ENCODE measurements around the gene CEACAM1.
"Not testable (repeated sequence)": the region's sequence is repeated elsewhere in the genome, so short reads cannot be mapped to it uniquely, and the experiment has no call there.

CEACAM1 gene

DNA sequence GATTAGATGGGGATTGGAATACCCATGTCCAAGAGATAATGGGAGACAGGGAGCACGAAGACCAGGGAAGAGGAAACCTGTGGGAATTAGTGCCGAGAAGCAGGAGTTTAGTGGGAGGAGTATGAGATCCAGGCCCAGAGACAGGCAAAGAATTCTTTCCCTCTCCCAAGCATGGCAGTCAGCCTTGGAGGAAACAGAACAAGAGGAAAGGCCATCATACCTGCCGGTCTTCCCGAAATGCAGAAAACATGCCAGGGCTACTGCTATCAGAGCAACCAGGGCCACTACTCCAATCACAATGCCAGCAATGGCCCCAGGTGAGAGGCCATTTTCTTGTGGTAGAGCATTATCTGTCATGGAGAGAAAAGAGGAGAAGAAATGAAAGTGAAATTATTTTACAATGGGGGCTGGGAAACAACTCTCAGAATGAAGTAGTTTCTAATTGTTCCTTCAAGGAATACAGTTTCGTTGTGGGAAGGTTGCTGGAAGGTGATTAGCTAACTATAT is 16.1 kb downstream of the CEACAM1 start:
- DNase-seq, result no peak

DNA sequence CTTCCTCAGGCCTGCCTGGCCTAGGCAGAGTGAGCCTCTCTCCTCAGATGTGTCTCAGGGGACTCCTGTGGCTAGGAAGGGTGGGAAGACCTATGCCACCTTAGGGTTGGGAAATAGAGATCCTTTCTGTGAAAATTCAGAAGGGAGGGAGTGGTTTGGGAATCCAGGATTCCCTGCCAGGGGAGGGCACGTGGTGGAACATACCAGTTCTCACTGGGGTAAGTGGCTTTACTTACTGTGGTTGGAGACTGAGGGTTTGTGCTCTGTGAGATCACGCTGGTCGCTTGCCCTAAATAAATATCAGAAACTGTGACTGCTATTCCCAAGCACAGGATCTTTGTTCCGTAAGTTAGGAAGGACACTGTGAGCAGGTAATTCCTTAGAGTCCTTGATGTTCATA is 16.9 kb downstream of the CEACAM1 start:
- DNase-seq, result no peak

DNA sequence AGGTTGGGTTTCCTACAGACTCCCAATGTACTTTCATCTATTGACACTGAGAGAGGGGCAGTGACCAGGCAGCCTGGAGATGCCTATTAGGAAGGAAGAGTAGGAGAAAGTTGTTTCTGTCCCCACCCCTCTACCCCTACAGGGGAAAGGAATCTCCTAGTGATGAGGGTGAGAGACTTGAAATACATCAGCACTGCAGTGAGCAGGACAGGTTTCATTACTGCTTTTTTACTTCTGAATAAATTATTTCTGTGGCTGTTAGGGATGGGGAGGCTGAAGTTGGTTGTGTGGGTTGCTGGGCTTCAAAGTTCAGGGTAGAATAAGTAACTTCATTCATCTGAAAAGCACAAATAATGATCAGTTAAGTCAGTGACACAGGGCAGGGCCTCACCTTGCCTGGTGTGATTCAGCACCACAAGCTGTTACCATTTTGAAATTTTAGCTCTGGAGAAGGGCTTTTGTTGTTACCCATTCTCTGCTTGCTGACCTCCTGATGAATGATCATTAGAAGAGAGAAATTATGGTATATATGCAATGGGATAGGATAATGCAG is 19.3 kb downstream of the CEACAM1 start:
- DNase-seq, result no peak

DNA sequence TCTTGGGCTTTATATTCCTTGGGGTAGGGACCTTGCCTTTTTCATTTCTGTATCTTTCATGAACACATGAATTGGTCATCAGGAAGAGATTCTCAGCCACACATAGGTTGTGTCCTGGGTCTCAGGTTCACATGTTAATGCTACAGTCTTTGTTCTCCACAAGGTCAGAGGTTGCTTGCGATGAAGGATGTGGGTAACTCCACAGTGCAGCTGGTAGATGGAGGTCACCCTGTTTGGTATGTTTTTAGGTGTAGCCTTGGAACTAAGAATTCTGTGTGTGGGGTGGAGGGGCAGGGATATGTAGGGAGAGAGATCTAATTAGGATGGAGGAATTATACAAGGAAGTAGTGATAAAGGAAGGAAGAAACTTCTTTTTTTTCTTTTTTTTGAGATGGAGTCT is 23.2 kb downstream of the CEACAM1 start:
- no peak for DNase-seq

DNA sequence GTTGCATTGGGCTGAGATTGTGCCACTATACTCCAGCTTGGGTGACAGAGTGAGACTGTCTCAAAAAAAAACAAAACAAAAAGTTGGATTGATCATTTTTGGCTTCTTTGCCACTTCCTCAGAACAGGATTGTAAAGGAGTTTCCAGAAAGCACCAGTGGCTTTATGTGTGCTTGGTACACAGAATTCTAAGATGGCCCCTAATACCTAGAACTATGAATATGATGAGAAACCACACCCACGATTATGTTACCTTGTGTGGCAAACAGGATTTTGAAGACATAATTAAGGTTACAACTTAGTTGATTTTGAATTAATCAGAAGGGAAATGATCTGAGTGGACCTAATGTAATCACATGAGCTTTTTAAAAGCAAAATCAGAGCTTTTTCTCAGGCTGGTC is 26.5 kb downstream of the CEACAM1 start:
- no peak for DNase-seq

DNA sequence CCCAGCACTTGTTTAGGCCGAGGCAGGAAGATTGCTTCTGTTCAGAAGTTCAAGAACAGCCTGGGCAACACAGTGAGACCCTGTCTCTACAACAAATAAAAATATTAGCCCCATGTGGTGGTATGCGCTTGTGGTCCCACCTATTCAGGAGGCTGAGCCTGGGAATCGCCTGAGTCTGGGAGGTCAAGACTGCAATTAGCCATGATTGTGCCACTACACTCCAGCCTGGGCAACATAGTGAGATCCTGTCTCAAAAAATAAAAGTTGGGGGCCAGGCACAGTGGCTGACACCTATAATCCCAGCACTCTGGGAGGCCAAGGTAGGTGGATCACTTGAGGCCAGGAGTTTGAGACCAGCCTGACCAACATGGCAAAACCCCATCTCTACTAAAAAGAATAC is 27.0 kb downstream of the CEACAM1 start:
- not testable (repeated sequence) for DNase-seq

DNA sequence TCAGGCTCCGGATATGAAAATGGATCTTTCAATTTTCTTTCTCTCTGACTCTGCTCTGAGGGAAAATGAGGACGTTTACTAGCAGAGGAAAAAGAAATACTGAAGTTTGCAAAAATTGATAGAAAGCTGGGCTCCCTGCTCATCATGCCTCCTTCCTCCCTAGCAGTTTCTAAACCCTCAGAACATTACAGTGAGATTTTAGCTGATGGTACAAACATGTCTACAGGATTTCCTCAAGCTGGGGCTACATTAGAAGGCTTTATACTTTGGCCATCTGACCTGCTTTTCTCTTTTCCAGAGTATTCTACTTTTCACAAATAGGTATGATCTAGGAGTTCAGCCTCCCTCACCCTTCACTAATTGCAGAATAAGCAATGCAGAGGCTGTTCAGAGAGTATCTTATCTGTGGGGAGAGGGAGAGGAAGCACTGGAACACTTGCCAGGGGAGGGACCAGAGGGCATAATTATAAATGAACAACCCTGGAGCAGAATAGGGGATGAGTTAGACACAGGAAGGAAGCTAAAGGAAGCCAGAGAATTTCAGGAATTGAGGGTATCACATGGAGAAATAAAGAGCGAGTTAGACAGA is 30.0 kb downstream of the CEACAM1 start:
- DNase-seq, result no peak

DNA sequence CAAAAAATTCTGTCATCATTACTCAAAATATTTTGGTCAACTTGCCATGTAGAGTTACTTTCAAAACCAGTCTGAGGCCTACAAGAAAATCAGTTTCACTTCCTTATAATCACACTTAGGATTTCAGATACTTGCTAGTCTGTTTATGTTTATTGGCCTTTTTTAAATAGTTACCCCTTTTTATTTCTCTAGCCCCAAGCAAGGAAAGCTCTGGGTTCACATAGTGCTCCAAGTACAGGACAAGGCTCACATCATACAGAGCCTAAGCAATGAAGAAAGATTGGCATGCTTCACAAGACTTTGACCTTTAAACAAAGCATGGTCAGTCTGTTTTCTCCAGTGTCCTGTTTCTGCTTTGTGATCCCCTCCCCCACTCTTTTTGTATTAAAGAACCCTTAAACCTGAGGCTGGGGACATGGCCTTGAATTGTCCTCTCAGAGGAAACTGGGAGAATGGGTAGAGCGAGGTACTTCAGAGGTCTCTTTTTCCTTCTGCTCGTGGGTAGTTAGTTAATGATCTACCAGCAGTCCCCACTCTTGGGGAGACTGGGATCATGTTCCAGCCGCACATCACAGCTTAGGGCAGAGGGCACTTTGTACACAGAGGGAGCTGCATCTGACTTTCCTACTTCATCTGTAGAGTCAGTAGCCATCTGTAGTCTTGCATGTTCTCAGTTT is 30.7 kb downstream of the CEACAM1 start:
- DNase-seq, result peak; percentile 47

DNA sequence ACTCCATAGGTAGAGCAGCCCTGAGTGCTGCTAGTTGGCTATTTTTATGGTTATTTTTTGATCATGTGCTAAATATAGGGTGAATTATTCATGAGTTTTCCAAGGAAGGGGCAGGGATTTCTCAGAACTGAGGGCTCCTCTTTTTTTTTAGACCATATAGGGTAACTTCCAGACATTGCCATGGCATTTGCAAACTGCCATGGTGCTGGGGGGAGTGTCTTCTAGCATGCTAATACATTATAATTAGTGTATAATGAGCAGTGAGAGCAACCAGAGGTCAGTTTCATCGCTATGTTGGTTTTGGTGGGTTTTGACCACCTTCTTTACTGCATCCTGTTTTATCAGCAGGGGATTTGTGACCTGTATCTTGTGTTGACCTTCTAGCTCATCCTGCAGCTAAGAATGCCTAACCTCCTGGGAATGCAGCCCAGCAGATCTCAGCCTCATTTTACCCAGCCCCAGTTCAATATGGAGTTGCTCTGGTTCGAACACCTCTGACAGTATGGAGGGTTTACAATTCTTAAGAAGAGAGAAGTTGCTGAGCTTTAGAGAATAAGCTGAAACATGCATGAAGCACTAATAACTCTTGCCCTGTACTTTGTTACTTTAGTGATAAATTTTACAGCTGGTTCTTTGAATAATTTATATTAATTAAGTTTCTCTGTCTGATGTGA is 31.7 kb downstream of the CEACAM1 start:
- DNase-seq, result no peak

DNA sequence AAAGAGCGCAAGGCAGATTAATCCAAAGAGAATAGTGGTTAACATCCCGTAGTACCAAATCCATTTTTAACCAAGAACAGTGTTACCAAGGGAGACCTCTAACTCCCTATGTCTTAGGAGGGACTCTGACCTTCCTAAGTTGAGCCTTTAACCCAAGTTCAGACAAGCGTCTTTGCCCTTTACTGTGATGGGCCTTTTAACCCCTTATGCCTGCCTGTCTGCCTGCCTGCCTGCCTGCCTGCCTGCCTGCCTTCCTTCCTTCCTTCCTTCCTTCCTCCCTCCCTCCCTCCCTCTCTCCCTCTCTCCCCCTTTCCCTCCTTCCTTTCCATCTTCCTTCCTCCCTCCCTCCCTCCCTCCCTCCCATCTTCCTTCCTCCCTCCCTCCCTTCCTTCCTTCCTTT is 32.6 kb downstream of the CEACAM1 start:
- no peak for DNase-seq

DNA sequence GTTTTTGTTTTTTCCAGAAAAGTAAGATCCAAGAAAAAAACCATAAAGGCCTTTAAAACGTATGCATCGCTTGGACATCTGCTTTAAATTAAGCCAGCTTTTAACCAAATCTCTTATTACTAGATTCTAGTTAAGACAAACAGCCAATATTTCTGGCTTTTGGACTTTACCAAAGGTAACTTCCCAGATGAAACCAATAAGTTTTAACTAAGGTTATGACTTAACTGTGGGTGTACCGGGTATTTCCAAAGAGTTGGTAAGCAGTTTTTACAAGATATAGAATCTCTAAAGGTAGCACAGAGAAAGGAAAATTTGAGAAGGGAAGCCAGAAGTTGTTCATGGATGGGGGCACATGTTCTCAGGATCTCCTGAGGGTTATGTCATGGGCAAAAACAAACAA is 34.0 kb downstream of the CEACAM1 start:
- no peak for DNase-seq

DNA sequence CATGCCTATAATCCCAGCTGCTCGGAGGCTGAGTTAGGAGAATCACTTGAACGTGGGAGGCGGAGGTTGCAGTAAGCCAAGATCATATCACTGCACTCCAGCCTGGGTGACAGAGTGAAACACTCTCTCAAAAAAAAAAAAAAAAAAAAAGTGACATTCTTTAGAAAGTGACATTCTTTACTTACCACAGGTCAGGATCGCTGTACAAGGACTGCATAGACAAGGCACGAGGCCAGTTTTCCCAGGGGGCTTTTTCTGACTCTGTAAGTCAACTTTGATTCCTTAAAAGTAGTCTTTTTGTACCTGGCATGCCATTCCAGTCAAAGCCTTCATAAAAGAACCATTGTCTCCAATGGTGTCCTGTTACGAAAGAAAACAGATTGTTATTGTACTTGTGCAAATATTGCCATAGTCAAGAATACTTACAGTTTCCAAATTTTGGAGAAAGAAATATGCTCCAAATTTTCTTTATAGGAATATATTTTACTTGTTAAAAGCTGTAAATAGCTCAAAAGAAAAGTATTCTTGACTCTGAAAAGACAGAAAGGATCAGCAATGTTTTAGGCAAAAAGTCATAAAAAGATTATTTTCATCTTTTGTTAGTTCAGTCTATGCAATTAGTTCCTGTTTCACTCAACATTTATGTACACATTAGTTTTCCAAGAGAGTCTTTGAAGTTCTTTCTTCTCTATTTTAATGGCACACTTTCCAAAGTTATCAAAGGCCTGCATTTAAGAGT is 39.3 kb downstream of the CEACAM1 start:
- DNase-seq, result no peak

DNA sequence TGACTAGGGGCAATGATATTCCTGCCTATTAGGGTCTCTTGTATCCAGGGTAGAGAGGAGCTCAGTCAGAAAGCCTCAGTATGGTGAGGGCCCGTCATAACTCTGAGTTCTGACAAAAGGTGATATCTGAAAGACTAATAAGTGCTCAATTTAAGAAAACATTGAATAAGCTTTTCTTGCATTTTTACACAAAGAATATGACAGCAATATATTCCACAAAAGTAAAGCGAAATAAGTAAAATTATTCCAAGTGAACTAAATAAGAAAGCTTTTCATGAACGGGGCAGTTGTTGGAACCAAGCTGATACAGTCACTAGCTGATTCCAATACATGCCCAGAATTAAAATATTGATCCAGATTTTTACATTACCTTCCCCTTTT is 40.5 kb downstream of the CEACAM1 start:
- no peak for DNase-seq

DNA sequence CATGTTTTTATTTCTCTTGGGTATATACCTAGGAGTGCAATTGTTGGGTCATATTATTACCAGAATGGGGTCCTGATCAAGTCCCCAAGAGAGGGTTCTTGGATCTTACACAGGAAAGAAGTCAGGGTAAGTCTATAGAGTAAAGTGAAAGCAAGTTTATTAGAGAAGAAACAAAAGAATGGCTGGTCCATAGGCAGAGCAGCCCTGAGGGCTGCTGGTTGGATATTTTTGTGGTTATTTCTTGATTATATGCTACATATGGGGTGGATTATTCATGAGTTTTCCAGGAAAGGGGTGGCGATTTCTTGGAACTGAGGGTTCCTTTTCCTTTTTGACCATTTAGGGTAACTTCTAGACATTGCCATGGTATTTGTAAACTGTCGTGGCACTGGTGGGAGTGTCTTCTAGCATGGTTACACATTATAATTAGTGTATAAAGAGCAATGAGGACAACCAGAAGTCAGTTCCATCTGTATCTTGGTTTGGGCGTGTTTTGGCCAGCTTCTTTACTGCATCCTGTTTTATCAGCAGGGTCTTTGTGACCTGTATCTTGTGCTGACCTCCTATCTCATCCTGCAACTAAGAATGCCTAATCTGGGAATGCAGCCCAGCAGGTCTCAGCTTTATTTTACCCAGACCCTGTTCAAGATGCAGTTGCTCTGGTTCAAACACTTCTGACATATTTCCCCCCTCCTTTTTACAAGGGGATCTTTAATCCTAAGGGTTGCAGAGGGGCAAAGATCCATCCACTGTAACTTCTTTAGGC is 41.1 kb downstream of the CEACAM1 start:
- no peak for DNase-seq

DNA sequence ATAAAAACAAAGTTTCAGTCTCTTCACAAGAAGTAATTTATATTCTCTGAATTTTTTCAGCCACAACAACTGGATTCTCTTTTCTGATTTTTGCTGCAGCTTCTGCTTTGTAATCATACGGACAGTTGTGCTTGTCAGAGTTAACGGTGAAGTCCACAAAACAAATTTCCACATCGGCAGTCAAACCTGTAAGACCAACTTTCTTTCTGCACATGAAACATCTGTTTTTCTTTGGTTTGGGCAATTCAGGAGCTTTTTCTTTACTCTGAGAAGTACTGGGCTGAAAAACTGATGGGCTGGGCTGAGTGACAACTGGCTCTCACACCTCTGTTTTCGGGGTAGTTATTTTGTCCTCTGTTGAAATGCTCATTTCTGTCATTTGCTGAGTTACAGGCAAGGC is 43.2 kb downstream of the CEACAM1 start:
- DNase-seq, result not testable (repeated sequence)

DNA sequence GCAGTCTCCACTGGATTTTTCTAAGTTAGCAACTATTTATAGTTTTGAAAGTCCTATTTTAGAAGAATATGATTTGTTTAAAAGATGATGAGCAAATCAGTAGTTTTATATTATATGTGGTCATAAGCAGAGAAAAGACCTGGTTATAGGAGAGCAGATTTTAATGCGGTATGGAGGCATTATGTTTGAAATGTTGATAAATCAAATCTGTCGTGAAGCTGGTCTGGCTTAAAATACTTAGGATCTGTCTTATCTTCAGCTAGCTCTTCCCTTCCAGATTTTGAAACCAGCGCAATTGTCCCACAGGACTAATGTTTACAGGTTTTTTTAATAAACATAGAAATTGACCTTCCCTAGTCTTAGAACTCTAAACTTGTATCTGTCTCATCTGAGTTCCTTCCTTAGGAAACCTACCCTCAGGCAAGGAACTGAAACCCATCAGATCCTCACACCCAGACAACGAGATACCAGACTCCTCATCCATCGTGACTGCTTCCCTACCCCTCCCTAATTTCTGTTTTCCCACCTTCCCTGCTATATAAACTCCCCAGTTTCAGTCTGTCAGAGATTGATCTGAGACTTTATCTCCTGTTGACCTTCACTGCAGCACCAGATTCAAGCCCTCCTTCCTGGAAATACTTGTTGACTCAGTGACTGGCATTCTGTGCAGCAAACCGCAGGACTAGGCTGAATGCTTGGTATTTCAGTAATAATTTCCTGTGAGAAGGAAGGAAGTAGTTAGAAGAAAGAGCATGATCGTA is 47.8 kb downstream of the CEACAM1 start:
- no peak for DNase-seq

DNA sequence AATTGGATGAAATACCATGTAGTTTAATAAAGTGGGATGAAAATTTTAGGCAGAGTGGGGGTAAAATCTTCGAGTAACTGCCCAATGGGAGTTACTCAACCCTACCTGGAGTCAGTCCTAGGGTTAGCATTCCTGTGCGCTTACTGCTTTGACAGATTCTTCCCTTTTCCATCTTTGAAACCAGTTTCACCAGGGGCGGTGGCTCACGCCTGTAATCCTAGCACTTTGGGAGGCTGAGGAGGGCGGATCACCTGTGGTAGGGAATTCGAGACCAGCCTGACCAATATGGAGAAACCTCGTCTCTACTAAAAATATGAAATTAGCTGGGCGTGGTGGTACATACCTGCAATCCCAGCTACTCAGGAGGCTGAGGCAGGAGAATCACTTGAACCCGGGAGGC is 48.5 kb downstream of the CEACAM1 start:
- DNase-seq, result no peak

DNA sequence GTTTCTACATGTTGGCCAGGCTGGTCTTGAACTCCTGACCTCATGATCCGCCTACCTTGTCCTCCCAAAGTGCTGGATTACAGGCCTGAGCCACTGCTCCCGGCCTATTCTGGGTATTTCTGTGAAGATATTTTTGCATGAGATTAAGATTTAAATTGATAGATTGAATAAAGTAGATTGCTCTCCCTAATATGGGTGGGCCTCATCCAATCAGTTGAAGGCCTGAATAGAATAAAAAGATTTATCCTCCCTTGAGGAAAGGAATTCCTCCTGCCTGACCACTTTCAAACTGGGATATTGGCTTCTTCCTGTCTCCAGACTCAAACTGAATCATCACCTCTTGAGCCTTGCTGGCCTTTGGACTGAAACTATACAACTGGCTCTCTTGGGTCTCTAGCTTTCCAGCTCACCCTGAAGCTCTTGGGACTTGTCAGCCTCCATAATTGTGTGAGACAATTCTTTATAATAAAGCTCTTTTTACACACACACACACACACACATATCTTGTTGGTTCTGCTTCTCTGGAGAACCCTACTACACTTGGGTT is 49.4 kb downstream of the CEACAM1 start:
- DNase-seq, result no peak

DNA sequence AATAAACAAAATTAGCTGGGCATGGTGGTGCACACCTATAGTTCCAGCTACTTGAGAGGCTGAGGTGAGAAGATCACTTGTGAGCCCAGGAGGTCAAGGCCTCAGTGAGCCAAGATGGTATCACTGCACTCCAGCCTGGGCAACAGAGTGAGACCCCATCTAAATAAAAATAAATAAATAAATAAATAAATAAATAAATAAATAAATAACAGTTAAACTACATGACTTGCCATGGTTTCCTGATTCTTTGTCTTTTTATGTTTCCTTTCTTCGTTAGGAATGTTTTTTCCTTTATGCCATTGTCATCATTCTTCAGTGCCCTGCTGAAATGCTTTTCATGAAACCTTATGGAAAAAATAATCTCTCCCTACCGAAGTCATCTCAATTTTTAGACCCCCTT is 50.3 kb downstream of the CEACAM1 start:
- no peak for DNase-seq

DNA sequence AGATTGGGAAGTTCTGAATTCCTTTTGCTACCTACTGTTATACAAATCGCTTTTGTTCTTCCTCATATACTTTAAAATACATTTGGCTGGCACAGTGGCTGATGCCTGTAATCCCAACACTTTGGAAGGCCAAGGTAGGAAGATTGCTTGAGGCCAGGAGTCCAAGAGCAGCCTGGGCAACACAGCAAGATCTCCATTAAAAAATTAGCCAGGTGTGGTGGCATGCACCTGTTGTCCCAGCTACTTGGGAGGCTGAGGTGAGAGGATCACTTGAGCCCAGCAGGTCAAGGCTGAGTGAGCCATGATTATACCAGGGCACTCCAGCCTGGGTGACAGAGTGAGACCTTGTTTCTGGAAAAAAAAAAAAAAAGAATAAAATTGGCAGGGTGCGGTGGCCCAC is 51.2 kb downstream of the CEACAM1 start:
- DNase-seq, result no peak

DNA sequence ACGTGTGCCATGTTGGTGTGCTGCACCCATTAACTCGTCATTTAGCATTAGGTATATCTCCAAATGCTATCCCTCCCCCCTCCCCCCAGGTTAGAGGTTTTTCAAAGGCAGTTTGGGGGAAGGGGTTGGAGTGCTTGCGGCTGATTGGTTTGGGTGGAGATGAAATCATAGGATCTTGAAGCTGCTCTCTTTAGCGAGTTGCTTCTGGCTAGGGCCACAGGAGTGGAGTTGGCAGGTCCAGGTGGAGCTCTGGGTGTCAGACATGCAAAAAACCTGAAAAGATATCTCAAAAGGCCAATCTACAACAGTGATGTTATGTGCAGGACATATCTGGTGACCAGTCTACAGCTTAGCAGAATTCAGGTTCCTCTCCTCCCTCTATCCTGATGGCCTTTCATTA is 52.9 kb downstream of the CEACAM1 start:
- no peak for DNase-seq

Data from right kidney (tissue), 1 donor.